A673 (cell line): ENCODE results near the gene ACADSB.

Experiments
- CTCF ChIP-seq: fragments of 300-800, 200-600 bp; sonication (generic); conservative IDR thresholded peaks from 2 replicates; pipeline ENCODE4 v1.5.1; 2017; ENCODE audit warnings: low read depth, mild to moderate bottlenecking, antibody characterized with exemption, low read length, moderate library complexity, mixed read lengths
- EZH2 ChIP-seq: fragments of 200-600 bp; sonication (generic); IDR thresholded peaks from 2 replicates; pipeline ENCODE4 v1.6.1; 2017; ENCODE audit warnings: borderline replicate concordance, low read depth, mild to moderate bottlenecking, mixed read lengths, antibody characterized with exemption, low read length; ENCODE audit not compliant: poor library complexity, severe bottlenecking

- TF ChIP-seq CTCF (no peak), EZH2 (no peak)
Observed at GRCh38 chr10:122998934-122999333, 9.9 kb upstream of the ACADSB start.
